Measurements from ENCODE around the gene LIPN. TPM values are rescaled to one million over a fixed set of nuclear protein-coding genes. Genes with fewer than 3 reads are reported as not detected.

The LIPN gene
- total RNA-seq, 3 donors from 2014 or later (not counting 1 experiment from before 2014, with no cell fraction given) = 0.66 to 0.83 TPM; not detected in 1

Other genes with a start within 250 kb of the LIPN start
- gene RNLS, start 176.7 kb upstream of the LIPN start, total RNA-seq = 1 to 10 TPM; 4.0 to 6.8 (median 4.4) TPM
- under 1 TPM in 1 of 3 donors, not detected in 2; 0.09 TPM for gene LIPJ, start 173.3 kb upstream of the LIPN start, total RNA-seq
- not detected for gene LIPF, start 95.6 kb upstream of the LIPN start, total RNA-seq
- not detected for gene LIPK, start 53.8 kb upstream of the LIPN start, total RNA-seq
- gene LIPM, start 42.7 kb downstream of the LIPN start, total RNA-seq = not detected
- not detected for gene ANKRD22, start 91.8 kb downstream of the LIPN start, total RNA-seq
- gene STAMBPL1, start 120.2 kb downstream of the LIPN start, total RNA-seq = 10 to 100 TPM; 14.8 to 30.3 (median 18.1) TPM
- 10 to 100 TPM in 1 of 3 donors, 1 to 10 TPM in 2; 5.0 to 13.1 (median 7.4) TPM for gene ACTA2, start 192.8 kb downstream of the LIPN start, total RNA-seq
- 10 to 100 TPM; 17.3 to 29.9 (median 26.5) TPM for gene FAS, start 230.8 kb downstream of the LIPN start, total RNA-seq